ENCODE results near the gene HOXB13.

HOXB13 gene

DNA sequence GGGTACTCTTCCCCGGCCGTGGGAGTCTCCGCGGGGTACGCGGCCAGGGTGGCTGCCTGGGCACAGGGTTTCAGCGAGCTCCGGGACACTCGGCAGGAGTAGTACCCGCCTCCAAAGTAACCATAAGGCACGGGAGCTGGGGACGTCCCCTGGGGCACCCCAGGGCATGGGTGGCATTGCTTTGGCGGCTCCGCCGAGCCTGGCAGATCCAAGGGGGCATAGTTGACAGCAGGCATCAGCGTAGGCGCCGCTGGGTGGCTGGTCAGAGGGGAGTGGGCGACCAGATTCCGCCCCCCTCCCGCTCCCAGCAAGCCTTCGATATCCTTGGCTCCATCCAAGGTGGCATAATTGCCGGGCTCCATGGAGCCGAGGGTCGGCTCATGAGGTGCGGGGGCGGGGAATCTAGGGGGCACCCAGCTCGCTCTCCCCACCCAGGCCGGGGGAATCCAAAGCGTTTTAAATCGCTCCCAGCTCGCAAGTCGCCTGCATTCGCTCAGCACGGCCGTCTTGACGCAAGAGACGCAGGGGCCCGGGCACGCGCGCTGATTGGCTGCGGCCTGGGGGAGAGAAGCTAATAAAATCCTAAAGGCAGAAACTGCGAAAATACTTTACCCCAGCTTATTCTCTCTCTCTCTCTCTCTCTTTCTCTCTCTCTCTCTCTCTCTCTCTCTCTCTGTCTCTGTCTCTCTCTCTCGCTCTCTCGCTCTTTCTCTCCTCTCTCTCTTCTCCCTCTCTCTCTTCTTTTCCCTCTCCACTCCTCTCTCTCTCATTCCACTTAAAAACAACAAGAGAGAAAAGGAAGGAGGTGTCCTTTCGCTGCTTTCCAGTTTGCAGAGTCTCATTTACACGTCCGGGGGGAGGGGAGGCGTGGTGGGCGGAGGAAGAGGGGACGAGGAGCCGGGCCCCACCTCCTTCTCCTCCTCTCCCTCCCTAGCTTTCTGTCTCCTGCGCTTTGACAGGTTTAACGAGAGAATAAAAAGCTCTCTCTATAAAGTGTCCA lies at the start of gene HOXB13:
TSS of gene HOXB13 (minus strand) at position 519 of the 1,000 bp plus-strand sequence. CDS start at position 362, 157 bp downstream.
- no peaks in the 10 kb centered on the region for H4K20me1 ChIP-seq (ENCODE audit: low read depth, low read length)
- H3F3A ChIP-seq (ENCODE audit: insufficient read depth), result no peaks in the 10 kb centered on the region
- no peak within 1 kb of the TSS for H3K4me2 ChIP-seq (ENCODE audit: low read depth, low read length, poor library complexity, severe bottlenecking)
- no peak within 1 kb of the TSS for H3K9ac ChIP-seq (ENCODE audit: low read length)
- H3K36me3 ChIP-seq (ENCODE audit: low read length), result no peaks in the 10 kb centered on the region
- no peaks in the 10 kb centered on the region for H3K79me2 ChIP-seq (ENCODE audit: insufficient read depth, low read length)
- H3K4me3 ChIP-seq (ENCODE audit: insufficient read depth, low read length, poor library complexity, severe bottlenecking), result no peak within 1 kb of the TSS
- no peaks in the 10 kb centered on the region for H3K9me2 ChIP-seq (replicated peaks; ENCODE audit: insufficient read depth, low read length)
- no peaks in the 10 kb centered on the region for H3K27me3 ChIP-seq (ENCODE audit: low read length)
- no peak within 1 kb of the TSS for H3K27ac ChIP-seq (ENCODE audit: low read depth, low read length)
- TF ChIP-seq EZH2phosphoT487 (conservative IDR thresholded peaks at IDR 0.05; ENCODE audit: low read length), result no peak
- TF ChIP-seq, protein P1, sequence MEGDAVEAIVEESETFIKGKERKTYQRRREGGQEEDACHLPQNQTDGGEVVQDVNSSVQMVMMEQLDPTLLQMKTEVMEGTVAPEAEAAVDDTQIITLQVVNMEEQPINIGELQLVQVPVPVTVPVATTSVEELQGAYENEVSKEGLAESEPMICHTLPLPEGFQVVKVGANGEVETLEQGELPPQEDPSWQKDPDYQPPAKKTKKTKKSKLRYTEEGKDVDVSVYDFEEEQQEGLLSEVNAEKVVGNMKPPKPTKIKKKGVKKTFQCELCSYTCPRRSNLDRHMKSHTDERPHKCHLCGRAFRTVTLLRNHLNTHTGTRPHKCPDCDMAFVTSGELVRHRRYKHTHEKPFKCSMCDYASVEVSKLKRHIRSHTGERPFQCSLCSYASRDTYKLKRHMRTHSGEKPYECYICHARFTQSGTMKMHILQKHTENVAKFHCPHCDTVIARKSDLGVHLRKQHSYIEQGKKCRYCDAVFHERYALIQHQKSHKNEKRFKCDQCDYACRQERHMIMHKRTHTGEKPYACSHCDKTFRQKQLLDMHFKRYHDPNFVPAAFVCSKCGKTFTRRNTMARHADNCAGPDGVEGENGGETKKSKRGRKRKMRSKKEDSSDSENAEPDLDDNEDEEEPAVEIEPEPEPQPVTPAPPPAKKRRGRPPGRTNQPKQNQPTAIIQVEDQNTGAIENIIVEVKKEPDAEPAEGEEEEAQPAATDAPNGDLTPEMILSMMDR (IDR thresholded peaks at IDR 0.05; ENCODE audit: insufficient read depth, low read length, poor library complexity, severe bottlenecking), result no peak
- no peak within 1 kb of the TSS for H2AFZ ChIP-seq (ENCODE audit: low read depth, low read length, severe bottlenecking)
- no peaks in the 10 kb centered on the region for H3K9me3 ChIP-seq (ENCODE audit: insufficient read depth, low read length)

DNA sequence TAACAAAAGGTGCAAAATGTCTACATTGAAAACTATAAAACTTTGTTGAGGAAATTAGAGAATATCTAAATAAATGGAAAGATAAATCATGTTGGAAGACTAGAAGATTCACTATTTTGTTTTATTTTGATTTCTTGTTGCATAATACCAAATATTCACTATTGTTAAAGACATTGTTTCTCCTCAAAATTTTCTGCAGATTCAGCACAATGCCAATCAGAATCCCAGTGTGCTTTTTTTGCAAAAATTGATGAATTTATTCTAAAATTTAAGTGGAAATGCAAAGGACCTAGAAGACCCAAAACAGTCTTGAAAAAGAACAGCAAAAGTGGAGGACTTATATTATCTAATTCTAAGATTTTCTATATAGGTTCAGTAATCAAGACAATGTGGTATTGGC lies 48.1 kb upstream of the HOXB13 start:
- no peak overlapping the region for H3K9ac ChIP-seq (ENCODE audit: low read length)
- no peaks in the 10 kb centered on the region for H3K36me3 ChIP-seq (ENCODE audit: low read length)
- TF ChIP-seq EZH2phosphoT487 (conservative IDR thresholded peaks at IDR 0.05; ENCODE audit: low read length), result no peak
- TF ChIP-seq, protein P1 (IDR thresholded peaks at IDR 0.05; ENCODE audit: insufficient read depth, low read length, poor library complexity, severe bottlenecking), result no peak
- no peaks in the 10 kb centered on the region for H3K79me2 ChIP-seq (ENCODE audit: insufficient read depth, low read length)
- H4K20me1 ChIP-seq (ENCODE audit: low read depth, low read length), result no peaks in the 10 kb centered on the region
- no peak overlapping the region for H3K4me2 ChIP-seq (ENCODE audit: low read depth, low read length, poor library complexity, severe bottlenecking)
- H3K9me2 ChIP-seq (replicated peaks; ENCODE audit: insufficient read depth, low read length), result no peaks in the 10 kb centered on the region
- no peaks in the 10 kb centered on the region for H3F3A ChIP-seq (ENCODE audit: insufficient read depth)
- no peaks in the 10 kb centered on the region for H3K9me3 ChIP-seq (ENCODE audit: insufficient read depth, low read length)
- no peak overlapping the region for H2AFZ ChIP-seq (ENCODE audit: low read depth, low read length, severe bottlenecking)
- no peak overlapping the region for H3K4me3 ChIP-seq (ENCODE audit: insufficient read depth, low read length, poor library complexity, severe bottlenecking)
- H3K27ac ChIP-seq (ENCODE audit: low read depth, low read length), result no peak overlapping the region
- H3K27me3 ChIP-seq (ENCODE audit: low read length), result no peaks in the 10 kb centered on the region

DNA sequence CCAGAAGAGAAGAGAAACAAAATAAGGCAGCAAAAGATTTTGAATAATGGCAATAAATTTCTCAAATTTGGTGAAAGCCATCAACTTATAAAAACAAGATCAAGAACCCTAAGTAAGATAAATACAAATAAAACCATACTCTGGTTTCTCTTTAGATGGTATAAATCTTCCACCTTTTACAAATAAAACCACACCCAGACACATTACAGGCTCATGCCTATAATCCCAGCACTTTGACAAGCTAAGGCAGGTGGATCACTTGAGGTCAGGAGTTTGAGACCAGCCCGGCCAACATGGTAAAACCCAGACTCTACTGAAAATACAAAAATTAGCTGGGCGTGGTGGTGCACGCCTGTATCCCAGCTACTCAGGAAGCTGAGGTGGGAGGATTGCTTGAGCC lies 44.7 kb upstream of the HOXB13 start:
- no peaks in the 10 kb centered on the region for H3F3A ChIP-seq (ENCODE audit: insufficient read depth)
- H3K9me3 ChIP-seq (ENCODE audit: insufficient read depth, low read length), result no peaks in the 10 kb centered on the region

More for the DNA sequence above, 44.7 kb upstream of the HOXB13 start:
- H3K4me3 ChIP-seq (ENCODE audit: insufficient read depth, low read length, poor library complexity, severe bottlenecking), result no peak overlapping the region
- no peaks in the 10 kb centered on the region for H3K79me2 ChIP-seq (ENCODE audit: insufficient read depth, low read length)
- H3K9me2 ChIP-seq (replicated peaks; ENCODE audit: insufficient read depth, low read length), result no peaks in the 10 kb centered on the region
- no peaks in the 10 kb centered on the region for H3K27me3 ChIP-seq (ENCODE audit: low read length)
- H3K4me2 ChIP-seq (ENCODE audit: low read depth, low read length, poor library complexity, severe bottlenecking), result no peak overlapping the region
- no peak overlapping the region for H2AFZ ChIP-seq (ENCODE audit: low read depth, low read length, severe bottlenecking)
- no peaks in the 10 kb centered on the region for H4K20me1 ChIP-seq (ENCODE audit: low read depth, low read length)
- H3K36me3 ChIP-seq (ENCODE audit: low read length), result no peaks in the 10 kb centered on the region
- no peak overlapping the region for H3K9ac ChIP-seq (ENCODE audit: low read length)
- TF ChIP-seq, protein P1 (IDR thresholded peaks at IDR 0.05; ENCODE audit: insufficient read depth, low read length, poor library complexity, severe bottlenecking), result no peak
- TF ChIP-seq EZH2phosphoT487 (conservative IDR thresholded peaks at IDR 0.05; ENCODE audit: low read length), result no peak
- no peak overlapping the region for H3K27ac ChIP-seq (ENCODE audit: low read depth, low read length)

Data from SU-DHL-6 (cell line).